H1 (cell line): ENCODE measurements around the gene PEAK1. TPM values are rescaled to one million over a fixed set of nuclear protein-coding genes. Genes with fewer than 3 reads are reported as not detected.

Source experiments
- CTCF ChIA-PET: fragments of 300-600 bp; sonication (Branson Sonifier 250); formaldehyde crosslinking; loops from one replicate; lab custom pipeline; 2021; ENCODE audit not compliant: partially characterized antibody; lab: Charles Lee
- POLR2A ChIA-PET: fragments of 300-600 bp; sonication (Branson Sonifier 250); formaldehyde crosslinking; loops from one replicate; lab custom pipeline; 2021; ENCODE audit warnings: inconsistent platforms; ENCODE audit not compliant: partially characterized antibody; lab: Charles Lee
- DNase-seq, 2 experiments: peaks; one replicate each; pipeline versions ENCODE4 v3.0.0 to v3.0.0-alpha.2; 2010 to 2022; ENCODE audit warnings: low spot score in 2 of 2, low read depth in 1 of 2, mixed read lengths in 1 of 2
- FAIRE-seq: peaks from 2 replicates; lab custom pipeline; 2011; peaks lifted over from hg19 to GRCh38; lab: Jason Lieb, UNC
- H2AFZ ChIP-seq: 2 replicates; pipeline ENCODE4 v1.8.1; 2012; ENCODE audit warnings: low read length, inconsistent platforms
- H2AK5ac ChIP-seq: 2 replicates; pipeline ENCODE4 v1.6.1; 2013; ENCODE audit warnings: low read depth, low read length
- H2BK120ac ChIP-seq: replicated peaks from 2 replicates; pipeline ENCODE3; 2013; ENCODE audit warnings: low read depth, low read length, inconsistent platforms
- H2BK12ac ChIP-seq: 2 replicates; pipeline ENCODE4 v1.6.1; 2013; ENCODE audit warnings: low read depth, low read length
- H2BK15ac ChIP-seq: 2 replicates; pipeline ENCODE4 v1.6.1; 2013; ENCODE audit warnings: low read length
- H2BK20ac ChIP-seq: 2 replicates; pipeline ENCODE4 v1.6.1; 2013; ENCODE audit warnings: low read length
- H2BK5ac ChIP-seq: 2 replicates; pipeline ENCODE4 v1.6.1; 2013; ENCODE audit warnings: low read depth, low read length
- H3K14ac ChIP-seq: 2 replicates; pipeline ENCODE4 v1.6.1; 2013; ENCODE audit warnings: inconsistent platforms; ENCODE audit not compliant: insufficient read length
- H3K18ac ChIP-seq: 2 replicates; pipeline ENCODE4 v1.6.1; 2013; ENCODE audit warnings: low read length; ENCODE audit errors: extremely low read depth
- H3K23ac ChIP-seq: 2 replicates; pipeline ENCODE4 v1.6.1; 2013; ENCODE audit warnings: inconsistent platforms; ENCODE audit not compliant: insufficient read length
- H3K23me2 ChIP-seq: 2 replicates; pipeline ENCODE4 v1.6.1; 2013; ENCODE audit warnings: low read depth, low read length
- H3K27ac ChIP-seq: 2 replicates; pipeline ENCODE4 v1.6.1; 2011; ENCODE audit warnings: low read depth, low read length, inconsistent platforms
- H3K27me3 ChIP-seq, 4 experiments: replicated peaks in 1 of 4; 1 replicate in 1 of 4; 2 replicates in 3 of 4; pipeline versions ENCODE4 v1.6.1 to v1.8.1; 2011 to 2013; ENCODE audit warnings: low read length in 3 of 4, mild to moderate bottlenecking in 3 of 4, inconsistent platforms in 2 of 4, mixed read lengths in 2 of 4, moderate library complexity in 1 of 4; ENCODE audit not compliant: control insufficient read depth in 3 of 4, insufficient read depth in 3 of 4; ENCODE audit errors: extremely low read depth in 1 of 4
- H3K36me3 ChIP-seq, 4 experiments: 2 replicates each; pipeline versions ENCODE4 v1.6.1 to v1.8.1; 2011 to 2013; ENCODE audit warnings: mild to moderate bottlenecking in 4 of 4, low read length in 3 of 4, moderate library complexity in 2 of 4, control low read depth in 1 of 4, inconsistent platforms in 1 of 4; ENCODE audit not compliant: insufficient read depth in 4 of 4, control insufficient read depth in 2 of 4
- H3K4ac ChIP-seq: replicated peaks from 2 replicates; pipeline ENCODE3; 2013; ENCODE audit warnings: low read length, low read depth, mixed read lengths, inconsistent platforms; ENCODE audit not compliant: insufficient read length
- H3K4me1 ChIP-seq, 4 experiments: replicated peaks in 1 of 4; 1 replicate in 1 of 4; 2 replicates in 3 of 4; pipeline versions ENCODE4 v1.6.1 to v1.8.1; 2011 to 2013; ENCODE audit warnings: low read length in 3 of 4, inconsistent platforms in 2 of 4, mixed read lengths in 1 of 4; ENCODE audit not compliant: insufficient read depth in 4 of 4, control insufficient read depth in 3 of 4
- H3K4me2 ChIP-seq, 2 experiments: 2 replicates each; pipeline versions ENCODE4 v1.6.1 to v1.8.1; 2011 to 2013; ENCODE audit warnings: low read depth in 2 of 2, low read length in 2 of 2, control low read depth in 1 of 2, inconsistent platforms in 1 of 2, mild to moderate bottlenecking in 1 of 2; ENCODE audit not compliant: insufficient read depth in 1 of 2
- H3K4me3 ChIP-seq, 4 experiments: fragments of 200-600, 300-600 bp in 1 of 4; sonication (generic), shearing (Covaris generic), sonication (Bioruptor Twin) in 1 of 4; 2 replicates each; pipeline versions ENCODE4 v1.5.1 to v1.8.1; 2011 to 2016; ENCODE audit warnings: low read length in 4 of 4, low read depth in 3 of 4, control low read depth in 2 of 4, inconsistent platforms in 2 of 4, mild to moderate bottlenecking in 2 of 4, mixed read lengths in 1 of 4, moderate library complexity in 1 of 4; ENCODE audit not compliant: insufficient read depth in 2 of 4; ENCODE audit errors: extremely low read depth in 1 of 4
- H3K56ac ChIP-seq: replicated peaks from 2 replicates; pipeline ENCODE3; 2013; ENCODE audit warnings: low read depth, mild to moderate bottlenecking, mixed read lengths, low read length, inconsistent platforms; ENCODE audit not compliant: insufficient read length
- H3K79me1 ChIP-seq: 2 replicates; pipeline ENCODE4 v1.6.1; 2013; ENCODE audit warnings: low read depth, low read length, control low read depth
- H3K79me2 ChIP-seq, 2 experiments: 2 replicates each; pipeline versions ENCODE4 v1.6.1 to v1.8.1; 2012 to 2013; ENCODE audit warnings: low read length in 2 of 2, mild to moderate bottlenecking in 2 of 2, inconsistent platforms in 1 of 2; ENCODE audit not compliant: insufficient read depth in 2 of 2, control insufficient read depth in 1 of 2
- H3K9ac ChIP-seq, 4 experiments: replicated peaks in 1 of 4; 1 replicate in 1 of 4; 2 replicates in 3 of 4; pipeline versions ENCODE4 v1.6.1 to v1.8.1; 2011 to 2013; ENCODE audit warnings: low read depth in 3 of 4, low read length in 3 of 4, control low read depth in 2 of 4, mild to moderate bottlenecking in 2 of 4, moderate library complexity in 2 of 4, inconsistent platforms in 1 of 4; ENCODE audit errors: extremely low read depth in 1 of 4
- H3K9me3 ChIP-seq, 2 experiments: 2 replicates each; pipeline versions ENCODE4 v1.6.1 to v1.8.1; 2012 to 2013; ENCODE audit warnings: mild to moderate bottlenecking in 2 of 2, moderate library complexity in 2 of 2, control low read depth in 1 of 2, inconsistent platforms in 1 of 2, low read depth in 1 of 2, low read length in 1 of 2, mixed read lengths in 1 of 2; ENCODE audit not compliant: insufficient read depth in 2 of 2
- H4K20me1 ChIP-seq, 2 experiments: replicated peaks in 1 of 2; 2 replicates each; pipeline versions ENCODE3 to v1.8.1; 2011 to 2013; ENCODE audit warnings: inconsistent platforms in 2 of 2, low read length in 2 of 2, mild to moderate bottlenecking in 1 of 2; ENCODE audit not compliant: insufficient read depth in 2 of 2, control insufficient read depth in 1 of 2
- H4K5ac ChIP-seq: 2 replicates; pipeline ENCODE4 v1.6.1; 2013; ENCODE audit warnings: low read length, low read depth, mixed read lengths, inconsistent platforms; ENCODE audit not compliant: insufficient read length
- H4K8ac ChIP-seq: 2 replicates; pipeline ENCODE4 v1.8.0; 2013; ENCODE audit warnings: mild to moderate bottlenecking, moderate library complexity, low read length, inconsistent platforms; ENCODE audit not compliant: insufficient read depth; ENCODE audit errors: extremely low read depth
- H4K91ac ChIP-seq: replicated peaks from 2 replicates; pipeline ENCODE3; 2013; ENCODE audit warnings: low read length, mixed read lengths, inconsistent platforms; ENCODE audit not compliant: insufficient read length
- CBX5 ChIP-seq: fragments of 300-800, 300-1000 bp; sonication (generic); IDR thresholded peaks from 2 replicates; pipeline ENCODE4 v1.7.1; 2016; ENCODE audit warnings: antibody characterized with exemption, low read length, low read depth
- CTBP2 ChIP-seq: IDR thresholded peaks from 2 replicates; pipeline ENCODE4 v1.7.0; 2011; ENCODE audit warnings: borderline replicate concordance, mild to moderate bottlenecking, moderate library complexity, mixed read lengths, low read length; ENCODE audit not compliant: insufficient read depth, insufficient read length
- EZH2 ChIP-seq: fragments of 200-600 bp; sonication (generic); IDR thresholded peaks from 2 replicates; pipeline ENCODE4 v1.7.1; 2012; ENCODE audit warnings: low read depth, mild to moderate bottlenecking, moderate library complexity, low read length, inconsistent platforms; ENCODE audit not compliant: severe bottlenecking
- KDM5A ChIP-seq: fragments of 200-600 bp; IDR thresholded peaks from 2 replicates; pipeline ENCODE4 v1.7.1; 2012; ENCODE audit warnings: mild to moderate bottlenecking, low read length, inconsistent platforms, mixed read lengths
- RBBP5 ChIP-seq: IDR thresholded peaks from 2 replicates; pipeline ENCODE4 v1.7.1; 2012; ENCODE audit warnings: low read depth, mild to moderate bottlenecking, inconsistent platforms, low read length, moderate library complexity, borderline replicate concordance
- SIRT6 ChIP-seq: IDR thresholded peaks from one replicate; pipeline ENCODE4 v1.7.1; 2012; ENCODE audit warnings: low read length, inconsistent platforms
- SP4 ChIP-seq: IDR thresholded peaks from 2 replicates; pipeline ENCODE4 v1.6.1; 2012; ENCODE audit warnings: low read length, inconsistent platforms
- polyA plus RNA-seq, 7 experiments: library from polyadenylated mRNA; depleted of rRNA in 3 of 7; stranded (reverse) in 5 of 7; unstranded in 2 of 7; fragments of >200 nt in 5 of 7; fragments of 200-250 nt in 2 of 7; gene quantifications; 1 replicate in 5 of 7; 2 replicates in 1 of 7; 4 replicates in 1 of 7; pipeline versions ENCODE4 v1.2.1 to v1.2.3, GENCODE V29; 2011 to 2013; ENCODE audit warnings: missing spikeins in 2 of 7, mixed read lengths in 2 of 7
- total RNA-seq: library from RNA; stranded (reverse); fragmentation: NEBNext Ultra II Directional; extraction: Animal tissue kit (Norgen Biotek cat#: 25700); gene quantifications from 2 replicates; pipeline ENCODE4 v1.2.1, GENCODE V29; 2021

Gene PEAK1
- total and polyA plus RNA-seq, 2 of the 8 experiments (the other 6 are each of a cell fraction or from before 2014, with no cell fraction given) = 8.8 to 44.8 TPM

DNA sequence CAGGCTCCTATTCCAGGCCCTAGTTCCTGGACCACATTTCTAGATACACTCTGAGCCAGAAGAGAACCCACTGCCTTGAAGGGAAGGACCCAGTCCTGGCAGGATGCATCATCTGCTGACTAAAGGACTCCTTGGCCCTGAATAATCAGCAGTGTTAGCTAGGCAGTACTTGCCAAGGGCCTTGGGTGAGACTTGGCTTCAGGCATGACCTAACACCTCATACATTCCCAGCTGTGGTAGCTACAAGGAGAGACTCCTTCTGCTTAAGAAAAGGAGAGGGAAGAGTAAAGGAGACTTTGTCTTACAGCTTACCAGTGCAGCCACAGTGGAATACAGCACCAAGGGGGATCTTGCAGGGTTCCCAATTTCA is 26.4 kb downstream of the PEAK1 start:
- Histone ChIP-seq H3K4me1 (peaks cover 0 to 4% (median 0%) of the 10 kb centered on the region in 4 experiments; a peak in 1 of 7 replicates), H2AFZ (no peak overlapping the region), H2BK5ac (no peak overlapping the region), H3K27me3 (no peaks in the 10 kb centered on the region), H4K5ac (no peak overlapping the region), H3K56ac (no peak overlapping the region), H2BK120ac (no peak overlapping the region), H4K8ac (no peak overlapping the region), H3K4ac (no peak overlapping the region), H2BK20ac (no peak overlapping the region), H2BK15ac (no peak overlapping the region), H4K91ac (no peak overlapping the region), H3K79me1 (peaks cover 7% of the 10 kb centered on the region), H2AK5ac (no peak overlapping the region), H4K20me1 (peaks cover 0 to 4% of the 10 kb centered on the region in 2 experiments), H3K9me3 (no peaks in the 10 kb centered on the region), H3K23me2 (no peaks in the 10 kb centered on the region), H3K18ac (no peak overlapping the region), H3K14ac (no peak overlapping the region), H3K23ac (no peak overlapping the region), H2BK12ac (no peak overlapping the region), H3K4me3 (no peak overlapping the region), H3K79me2 (peaks cover 0 to 93% of the 10 kb centered on the region in 2 experiments; a peak in 3 of 4 replicates), H3K36me3 (no peaks in the 10 kb centered on the region), H3K27ac (no peak overlapping the region), H3K9ac (no peak overlapping the region), H3K4me2 (no peak overlapping the region)
- TF ChIP-seq KDM5A (no peak), RBBP5 (no peak), CTBP2 (no peak), SIRT6 (no peak), SP4 (no peak), EZH2 (no peak), CBX5 (no peak)
- POLR2A ChIA-PET = interaction anchor here (1.8 kb wide), 1 partner anchor 26 kb away, joined by 4 read pairs; no protein-coding TSS in a partner anchor
- CTCF ChIA-PET = interaction anchor here (1.3 to 1.4 kb wide), 2 partner anchors 10 to 87 kb away, joined by 3 read pairs; no protein-coding TSS in a partner anchor
- DNase-seq (no peak), FAIRE-seq (no peak)
